Measurements from ENCODE around the gene SMG5. TPM values are rescaled to one million over a fixed set of nuclear protein-coding genes. Genes with fewer than 3 reads are reported as not detected.

The SMG5 gene
- polyA plus RNA-seq, 1 of the 3 experiments (the other 2 are of a cell fraction): 21.3 TPM

DNA sequence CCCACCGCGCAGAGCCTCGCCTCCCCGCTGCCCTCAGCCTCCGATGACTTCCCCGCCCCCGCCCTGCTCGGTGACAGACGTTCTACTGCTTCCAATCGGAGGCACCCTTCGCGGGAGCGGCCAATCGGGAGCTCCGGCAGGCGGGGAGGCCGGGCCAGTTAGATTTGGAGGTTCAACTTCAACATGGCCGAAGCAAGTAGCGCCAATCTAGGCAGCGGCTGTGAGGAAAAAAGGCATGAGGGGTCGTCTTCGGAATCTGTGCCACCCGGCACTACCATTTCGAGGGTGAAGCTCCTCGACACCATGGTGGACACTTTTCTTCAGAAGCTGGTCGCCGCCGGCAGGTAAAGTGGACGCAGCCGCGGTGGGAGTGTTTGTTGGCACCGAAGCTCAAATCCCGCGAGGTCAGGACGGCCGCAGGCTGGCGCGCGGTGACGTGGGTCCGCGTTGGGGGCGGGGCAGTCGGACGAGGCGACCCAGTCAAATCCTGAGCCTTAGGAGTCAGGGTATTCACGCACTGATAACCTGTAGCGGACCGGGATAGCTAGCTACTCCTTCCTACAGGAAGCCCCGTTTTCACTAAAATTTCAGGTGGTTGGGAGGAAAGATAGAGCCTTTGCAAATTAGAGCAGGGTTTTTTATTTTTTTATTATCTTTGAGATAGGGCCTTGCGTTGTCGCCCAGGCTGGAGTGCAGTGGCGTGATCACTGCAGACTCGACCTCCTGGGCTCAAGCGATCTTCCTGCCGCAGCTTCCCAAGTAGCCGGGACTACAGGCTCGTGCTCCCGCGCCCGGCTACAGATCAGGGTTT, 69.6 kb downstream of the SMG5 start, which contains the start of gene PMF1 (continued):
- TF ChIP-seq FOXM1 (IDR thresholded peaks at IDR 0.05; ENCODE audit: low read depth) (no peak), EP300 (IDR thresholded peaks at IDR 0.05; ENCODE audit: borderline replicate concordance in 1 of 2, low read depth in 1 of 2, low read length in 1 of 2) (0 out of 4 replicates have a peak, but pooled peaks of 1 of the 2 experiments have one; percentile 13), GABPA (IDR thresholded peaks at IDR 0.05; ENCODE audit: low read depth) (no peak), TCF12 (IDR thresholded peaks at IDR 0.05) (peak; percentile 18; the same call in 1 of the 2 replicates), GATA2 (CRISPR knock-in tag; IDR thresholded peaks at IDR 0.05) (no peak), FOXJ3 (CRISPR knock-in tag; IDR thresholded peaks at IDR 0.05) (no peak), TEAD4 (IDR thresholded peaks at IDR 0.05; ENCODE audit: borderline replicate concordance, insufficient read depth) (no peak), MXI1 (IDR thresholded peaks at IDR 0.05; ENCODE audit: low read depth, low read length) (peak; percentile 61), RXRA (IDR thresholded peaks at IDR 0.05; ENCODE audit: borderline replicate concordance, low read depth) (no peak), MEF2A (IDR thresholded peaks at IDR 0.05; ENCODE audit: borderline replicate concordance, low read depth) (no peak), CHD2 (IDR thresholded peaks at IDR 0.05; ENCODE audit: low read length, partially characterized antibody) (peak; percentile 99), TAF1 (IDR thresholded peaks at IDR 0.05; ENCODE audit: borderline replicate concordance, low read depth, low read length) (peak; percentile 86), JUND (IDR thresholded peaks at IDR 0.05) (no peak), RAD21 (IDR thresholded peaks at IDR 0.05; ENCODE audit: low read length) (no peak), POLR2AphosphoS5 (IDR thresholded peaks at IDR 0.05; ENCODE audit: low read depth, low read length) (peak; percentile 95)
- TF ChIP-seq, protein P1, sequence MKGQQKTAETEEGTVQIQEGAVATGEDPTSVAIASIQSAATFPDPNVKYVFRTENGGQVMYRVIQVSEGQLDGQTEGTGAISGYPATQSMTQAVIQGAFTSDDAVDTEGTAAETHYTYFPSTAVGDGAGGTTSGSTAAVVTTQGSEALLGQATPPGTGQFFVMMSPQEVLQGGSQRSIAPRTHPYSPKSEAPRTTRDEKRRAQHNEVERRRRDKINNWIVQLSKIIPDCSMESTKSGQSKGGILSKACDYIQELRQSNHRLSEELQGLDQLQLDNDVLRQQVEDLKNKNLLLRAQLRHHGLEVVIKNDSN (IDR thresholded peaks at IDR 0.05; ENCODE audit: borderline replicate concordance, low read depth): no peak
- TF ChIP-seq, protein P2, sequence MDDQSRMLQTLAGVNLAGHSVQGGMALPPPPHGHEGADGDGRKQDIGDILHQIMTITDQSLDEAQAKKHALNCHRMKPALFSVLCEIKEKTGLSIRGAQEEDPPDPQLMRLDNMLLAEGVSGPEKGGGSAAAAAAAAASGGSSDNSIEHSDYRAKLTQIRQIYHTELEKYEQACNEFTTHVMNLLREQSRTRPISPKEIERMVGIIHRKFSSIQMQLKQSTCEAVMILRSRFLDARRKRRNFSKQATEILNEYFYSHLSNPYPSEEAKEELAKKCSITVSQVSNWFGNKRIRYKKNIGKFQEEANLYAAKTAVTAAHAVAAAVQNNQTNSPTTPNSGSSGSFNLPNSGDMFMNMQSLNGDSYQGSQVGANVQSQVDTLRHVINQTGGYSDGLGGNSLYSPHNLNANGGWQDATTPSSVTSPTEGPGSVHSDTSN (IDR thresholded peaks at IDR 0.05): peak; percentile 98
- TF ChIP-seq, protein P3, sequence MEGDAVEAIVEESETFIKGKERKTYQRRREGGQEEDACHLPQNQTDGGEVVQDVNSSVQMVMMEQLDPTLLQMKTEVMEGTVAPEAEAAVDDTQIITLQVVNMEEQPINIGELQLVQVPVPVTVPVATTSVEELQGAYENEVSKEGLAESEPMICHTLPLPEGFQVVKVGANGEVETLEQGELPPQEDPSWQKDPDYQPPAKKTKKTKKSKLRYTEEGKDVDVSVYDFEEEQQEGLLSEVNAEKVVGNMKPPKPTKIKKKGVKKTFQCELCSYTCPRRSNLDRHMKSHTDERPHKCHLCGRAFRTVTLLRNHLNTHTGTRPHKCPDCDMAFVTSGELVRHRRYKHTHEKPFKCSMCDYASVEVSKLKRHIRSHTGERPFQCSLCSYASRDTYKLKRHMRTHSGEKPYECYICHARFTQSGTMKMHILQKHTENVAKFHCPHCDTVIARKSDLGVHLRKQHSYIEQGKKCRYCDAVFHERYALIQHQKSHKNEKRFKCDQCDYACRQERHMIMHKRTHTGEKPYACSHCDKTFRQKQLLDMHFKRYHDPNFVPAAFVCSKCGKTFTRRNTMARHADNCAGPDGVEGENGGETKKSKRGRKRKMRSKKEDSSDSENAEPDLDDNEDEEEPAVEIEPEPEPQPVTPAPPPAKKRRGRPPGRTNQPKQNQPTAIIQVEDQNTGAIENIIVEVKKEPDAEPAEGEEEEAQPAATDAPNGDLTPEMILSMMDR (IDR thresholded peaks at IDR 0.05): no peak
- TF ChIP-seq, protein P4, sequence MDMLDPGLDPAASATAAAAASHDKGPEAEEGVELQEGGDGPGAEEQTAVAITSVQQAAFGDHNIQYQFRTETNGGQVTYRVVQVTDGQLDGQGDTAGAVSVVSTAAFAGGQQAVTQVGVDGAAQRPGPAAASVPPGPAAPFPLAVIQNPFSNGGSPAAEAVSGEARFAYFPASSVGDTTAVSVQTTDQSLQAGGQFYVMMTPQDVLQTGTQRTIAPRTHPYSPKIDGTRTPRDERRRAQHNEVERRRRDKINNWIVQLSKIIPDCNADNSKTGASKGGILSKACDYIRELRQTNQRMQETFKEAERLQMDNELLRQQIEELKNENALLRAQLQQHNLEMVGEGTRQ (IDR thresholded peaks at IDR 0.05; ENCODE audit: borderline replicate concordance, low read depth, low read length): no peak

Data from SK-N-SH (cell line).